Activated CD8-positive, alpha-beta T cell treated with anti-CD3 and anti-CD28 coated beads for 36 hours (primary cell): ENCODE data around the gene ZNF786. TPM values are rescaled to one million over a fixed set of nuclear protein-coding genes. Genes with fewer than 3 reads are reported as not detected.

Source experiments
- ATAC-seq: fragments of 200-7000 bp; cut with Tn5 transposase; one replicate; pipeline ENCODE4 v1.10.0; 2021; ENCODE audit warnings: mild to moderate bottlenecking, moderate library complexity
- CTCF ChIA-PET: fragments of 350-600 bp; sonication (Branson Sonifier 250); formaldehyde crosslinking; loops from one replicate; lab custom pipeline; 2021; ENCODE audit warnings: antibody characterized with exemption; lab: Charles Lee
- POLR2A ChIA-PET: fragments of 350-600 bp; sonication (Branson Sonifier 250); formaldehyde crosslinking; loops from one replicate; lab custom pipeline; 2021; ENCODE audit warnings: antibody characterized with exemption; lab: Charles Lee
- DNase-seq: peaks from one replicate; pipeline ENCODE4 v3.0.0-alpha.2; 2020
- H3K27ac Mint-ChIP-seq: one replicate; pipeline ENCODE4 v1.8.0; 2021; ENCODE audit warnings: mild to moderate bottlenecking, mixed read lengths
- H3K27me3 Mint-ChIP-seq: one replicate; pipeline ENCODE4 v1.8.0; 2021; ENCODE audit warnings: mixed read lengths
- H3K36me3 Mint-ChIP-seq: one replicate; pipeline ENCODE4 v1.8.0; 2021; ENCODE audit warnings: low read depth, mixed read lengths
- H3K4me1 Mint-ChIP-seq: one replicate; pipeline ENCODE4 v1.8.0; 2021; ENCODE audit warnings: low read depth, mixed read lengths
- H3K4me3 Mint-ChIP-seq: one replicate; pipeline ENCODE4 v1.8.0; 2021; ENCODE audit warnings: mild to moderate bottlenecking, moderate library complexity, mixed read lengths
- H3K9me3 Mint-ChIP-seq: one replicate; pipeline ENCODE4 v1.8.0; 2021; ENCODE audit warnings: mixed read lengths
- intact Hi-C: fragments of 100-400 bp; cut with micrococcal nuclease; formaldehyde crosslinking; loops from one replicate; pipeline ENCODE4 v1.10.0; 2022
- total RNA-seq, 2 experiments: library from RNA; stranded (reverse); gene quantifications; one replicate each; pipeline ENCODE4 v1.2.3, GENCODE V29; 2021
- TF ChIP-seq, protein P1 (sequence below): fragments of 200-600 bp; IDR thresholded peaks from one replicate; pipeline ENCODE4 v1.8.0; 2022; ENCODE audit warnings: antibody characterized with exemption, mild to moderate bottlenecking

Gene ZNF786
- total RNA-seq, 2 experiments from 2014 or later: 4.0 to 4.3 TPM

DNA sequence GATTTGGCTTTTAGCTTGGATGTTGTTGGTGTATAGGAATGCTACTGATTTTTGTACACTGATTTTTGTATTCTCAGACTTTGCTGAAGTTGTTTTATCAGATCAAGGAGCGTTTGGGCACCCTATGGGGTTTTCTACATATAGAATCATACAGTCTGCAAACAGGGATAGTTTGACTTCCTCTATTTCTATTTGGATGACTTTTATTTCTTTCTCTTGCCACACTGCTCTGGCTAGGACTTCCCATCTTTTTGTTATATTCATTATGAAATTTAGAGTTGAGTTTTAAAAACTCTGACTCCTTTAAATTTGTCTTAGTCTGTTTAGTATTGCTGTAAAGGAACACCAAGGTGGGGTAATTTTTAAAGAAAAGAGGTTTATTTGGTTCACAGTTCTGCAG is 4.7 kb downstream of the ZNF786 start:
- Mint-ChIP-seq H3K4me3 (no peak overlapping the region), H3K27me3 (no peaks in the 10 kb centered on the region), H3K27ac (no peak overlapping the region), H3K4me1 (peaks cover 27% of the 10 kb centered on the region), H3K9me3 (peaks cover 16% of the 10 kb centered on the region), H3K36me3 (peaks cover 31% of the 10 kb centered on the region)
- TF ChIP-seq, protein P1, sequence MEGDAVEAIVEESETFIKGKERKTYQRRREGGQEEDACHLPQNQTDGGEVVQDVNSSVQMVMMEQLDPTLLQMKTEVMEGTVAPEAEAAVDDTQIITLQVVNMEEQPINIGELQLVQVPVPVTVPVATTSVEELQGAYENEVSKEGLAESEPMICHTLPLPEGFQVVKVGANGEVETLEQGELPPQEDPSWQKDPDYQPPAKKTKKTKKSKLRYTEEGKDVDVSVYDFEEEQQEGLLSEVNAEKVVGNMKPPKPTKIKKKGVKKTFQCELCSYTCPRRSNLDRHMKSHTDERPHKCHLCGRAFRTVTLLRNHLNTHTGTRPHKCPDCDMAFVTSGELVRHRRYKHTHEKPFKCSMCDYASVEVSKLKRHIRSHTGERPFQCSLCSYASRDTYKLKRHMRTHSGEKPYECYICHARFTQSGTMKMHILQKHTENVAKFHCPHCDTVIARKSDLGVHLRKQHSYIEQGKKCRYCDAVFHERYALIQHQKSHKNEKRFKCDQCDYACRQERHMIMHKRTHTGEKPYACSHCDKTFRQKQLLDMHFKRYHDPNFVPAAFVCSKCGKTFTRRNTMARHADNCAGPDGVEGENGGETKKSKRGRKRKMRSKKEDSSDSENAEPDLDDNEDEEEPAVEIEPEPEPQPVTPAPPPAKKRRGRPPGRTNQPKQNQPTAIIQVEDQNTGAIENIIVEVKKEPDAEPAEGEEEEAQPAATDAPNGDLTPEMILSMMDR: no peak
- DNase-seq (no peak), ATAC-seq (no peak)
- ChIA-PET POLR2A (interaction anchor here (0.9 to 1.2 kb wide), 2 partner anchors 20 to 40 kb away, joined by 3 to 4 read pairs; partner anchors contain the start of gene ZNF425), CTCF (interaction anchor here (1.0 to 3.0 kb wide), 3 partner anchors 20 to 80 kb away, joined by 3 to 16 read pairs (median 3); no protein-coding TSS in a partner anchor)
- intact Hi-C loops: no loop called here

DNA sequence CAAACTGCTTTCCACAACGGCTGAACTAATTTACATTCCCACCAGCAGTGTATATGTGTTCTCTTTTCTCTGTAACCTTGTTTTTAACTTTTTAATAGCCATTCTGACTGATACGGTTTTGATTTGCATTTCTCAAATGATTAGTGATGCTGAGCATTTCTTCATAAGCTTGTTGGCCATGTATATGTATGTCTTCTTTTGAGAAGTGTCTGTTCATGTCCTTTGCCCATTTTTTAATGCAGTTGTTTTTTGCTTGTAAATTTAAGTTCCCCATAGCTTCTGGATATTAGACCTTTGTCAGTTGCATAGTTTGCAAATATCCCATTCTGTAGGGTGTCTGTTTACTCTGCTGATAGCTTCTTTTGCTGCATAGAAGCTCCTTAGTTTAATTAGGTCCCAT is 6.1 kb downstream of the ZNF786 start:
- Mint-ChIP-seq H3K36me3 (peaks cover 34% of the 10 kb centered on the region), H3K27ac (no peak overlapping the region), H3K9me3 (peaks cover 16% of the 10 kb centered on the region), H3K4me1 (peaks cover 28% of the 10 kb centered on the region), H3K4me3 (no peak overlapping the region), H3K27me3 (no peaks in the 10 kb centered on the region)
- DNase-seq: no peak
- POLR2A ChIA-PET: no interaction called here
- intact Hi-C loops: no loop called here
- CTCF ChIA-PET: interaction anchor here (1.6 to 3.0 kb wide), 2 partner anchors 19 to 79 kb away, joined by 5 to 16 read pairs; no protein-coding TSS in a partner anchor
- no peak for ATAC-seq
- TF ChIP-seq, protein P1: no peak

DNA sequence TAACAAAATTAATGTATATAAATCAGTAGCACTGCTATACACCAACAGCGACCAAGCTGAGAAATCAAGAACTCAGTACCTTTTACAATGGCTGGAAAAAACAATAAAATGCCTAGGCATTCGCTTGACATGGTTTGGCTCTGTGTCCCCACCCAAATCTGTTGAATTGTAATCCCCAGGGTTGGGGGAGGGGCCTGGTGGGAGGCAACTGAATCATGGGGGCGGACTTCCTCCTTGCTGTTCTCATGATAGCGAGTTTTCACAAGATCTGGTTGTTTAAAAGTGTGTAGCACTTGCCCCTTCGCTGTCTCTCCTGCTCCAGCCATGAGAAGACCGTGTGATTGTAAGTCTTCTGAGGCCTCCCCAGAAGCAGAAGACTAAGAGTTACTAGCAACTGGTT is 8.6 kb downstream of the ZNF786 start:
- POLR2A ChIA-PET: no interaction called here
- ATAC-seq: no peak
- Mint-ChIP-seq H3K4me3 (no peak overlapping the region), H3K9me3 (peaks cover 16% of the 10 kb centered on the region), H3K4me1 (peaks cover 18% of the 10 kb centered on the region), H3K27me3 (no peaks in the 10 kb centered on the region), H3K27ac (no peak overlapping the region), H3K36me3 (peaks cover 32% of the 10 kb centered on the region)
- CTCF ChIA-PET: interaction anchor here (2.0 kb wide), 1 partner anchor 16 kb away, joined by 8 read pairs; no protein-coding TSS in a partner anchor
- TF ChIP-seq, protein P1: no peak
- intact Hi-C loops: no loop called here
- DNase-seq: peak; percentile 37

DNA sequence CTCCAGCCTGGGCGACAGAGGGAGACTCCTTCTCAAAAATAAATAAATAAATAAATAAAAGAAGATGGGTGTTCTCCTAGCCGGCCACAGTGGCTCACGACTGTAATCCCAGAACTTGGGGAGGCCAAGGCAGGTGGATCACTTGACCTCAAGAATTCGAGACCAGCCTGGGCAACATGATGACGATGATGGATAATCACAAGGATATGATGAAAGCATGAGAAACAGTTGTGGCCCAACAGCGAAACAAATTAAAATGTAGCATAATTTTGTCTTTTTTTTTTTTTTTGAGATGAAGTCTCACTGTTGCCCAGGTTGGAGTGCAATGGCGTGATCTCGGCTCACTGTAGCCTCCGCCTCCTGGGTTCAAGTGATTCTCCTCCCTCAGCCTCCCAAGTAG is 12.9 kb downstream of the ZNF786 start:
- peaks cover 22% of the 10 kb centered on the region for H3K36me3 Mint-ChIP-seq
- intact Hi-C loops: no loop called here
- POLR2A ChIA-PET: no interaction called here
- TF ChIP-seq, protein P1: no peak
- no peak overlapping the region for H3K4me3 Mint-ChIP-seq
- no peak for ATAC-seq
- H3K4me1 Mint-ChIP-seq: peaks cover 15% of the 10 kb centered on the region
- CTCF ChIA-PET: interaction anchor here (2.5 kb wide), 1 partner anchor 12 kb away, joined by 8 read pairs; no protein-coding TSS in a partner anchor
- no peak for DNase-seq
- H3K27me3 Mint-ChIP-seq: no peaks in the 10 kb centered on the region
- no peaks in the 10 kb centered on the region for H3K9me3 Mint-ChIP-seq
- no peak overlapping the region for H3K27ac Mint-ChIP-seq

DNA sequence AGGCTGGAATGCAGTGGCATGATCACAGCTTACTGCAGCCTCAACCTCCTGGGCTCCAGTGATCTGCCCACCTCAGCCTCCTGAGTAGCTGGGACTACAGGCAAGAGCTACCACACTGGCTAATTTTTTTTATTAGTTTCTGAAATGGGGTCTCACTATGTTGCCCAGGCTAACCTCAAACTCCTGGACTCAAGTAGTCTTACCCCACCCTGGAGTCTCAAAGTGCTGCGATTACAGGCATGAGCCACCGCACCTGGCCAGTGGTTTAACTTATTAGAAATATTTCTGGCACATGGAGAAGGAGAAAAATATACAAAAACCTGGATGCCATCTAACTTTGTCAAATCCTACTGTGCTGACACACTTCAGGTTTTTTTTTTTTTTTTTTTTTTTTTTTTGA is 15.2 kb downstream of the ZNF786 start:
- ChIA-PET CTCF (interaction anchor here (1.3 to 2.6 kb wide), 2 partner anchors 10 to 70 kb away, joined by 3 to 11 read pairs; no protein-coding TSS in a partner anchor), POLR2A (interaction anchor here (0.6 kb wide), 1 partner anchor 56 kb away, joined by 3 read pairs; no protein-coding TSS in a partner anchor)
- Mint-ChIP-seq H3K27me3 (no peaks in the 10 kb centered on the region), H3K9me3 (no peaks in the 10 kb centered on the region), H3K4me3 (no peak overlapping the region), H3K27ac (no peak overlapping the region), H3K36me3 (peaks cover 28% of the 10 kb centered on the region), H3K4me1 (peaks cover 2% of the 10 kb centered on the region)
- TF ChIP-seq, protein P1: no peak
- intact Hi-C loops: no loop called here
- DNase-seq (no peak), ATAC-seq (no peak)
